NK-92 (cell line): Measurements from ENCODE around the gene VTI1A.
"Not testable (repeated sequence)": the region's sequence is repeated elsewhere in the genome, so short reads cannot be mapped to it uniquely, and the experiment has no call there.

ENCODE experiments used
- DNase-seq: peaks from one replicate; lab custom pipeline; 2025; ENCODE audit not compliant: unreplicated experiment; lab: John Stamatoyannopoulos, UW

VTI1A gene

GRCh38 chr10:112585960-112586359 is 138.9 kb downstream of the VTI1A start:
- DNase-seq: no peak

- DNase-seq: no peak
Measured at GRCh38 chr10:112587729-112588128, 140.7 kb downstream of the VTI1A start.

GRCh38 chr10:112588225-112588990 is 141.4 kb downstream of the VTI1A start:
- no peak for DNase-seq

- DNase-seq: no peak
Measured at GRCh38 chr10:112589081-112589480, 142.1 kb downstream of the VTI1A start.

- DNase-seq: not testable (repeated sequence)
Measured at GRCh38 chr10:112590786-112591185, 143.8 kb downstream of the VTI1A start.

GRCh38 chr10:112593023-112593422 is 146.0 kb downstream of the VTI1A start:
- no peak for DNase-seq

GRCh38 chr10:112601214-112602090 is 154.4 kb downstream of the VTI1A start:
- no peak for DNase-seq

- no peak for DNase-seq
Measured at GRCh38 chr10:112603062-112603461, 156.0 kb downstream of the VTI1A start.

GRCh38 chr10:112605063-112605462 is 158.0 kb downstream of the VTI1A start:
- DNase-seq: no peak

- DNase-seq: no peak
Measured at GRCh38 chr10:112607506-112607905, 160.5 kb downstream of the VTI1A start.

GRCh38 chr10:112613620-112614019 is 166.6 kb downstream of the VTI1A start:
- no peak for DNase-seq

- no peak for DNase-seq
Measured at GRCh38 chr10:112614072-112614471, 167.1 kb downstream of the VTI1A start.

- no peak for DNase-seq
Measured at GRCh38 chr10:112614586-112614985, 167.6 kb downstream of the VTI1A start.

- no peak for DNase-seq
Measured at GRCh38 chr10:112615269-112615668, 168.3 kb downstream of the VTI1A start.

- no peak for DNase-seq
Measured at GRCh38 chr10:112616647-112617046, 169.6 kb downstream of the VTI1A start.

- DNase-seq: no peak
Measured at GRCh38 chr10:112618814-112619213, 171.8 kb downstream of the VTI1A start.

GRCh38 chr10:112619556-112619955 is 172.5 kb downstream of the VTI1A start:
- DNase-seq: no peak

- no peak for DNase-seq
Measured at GRCh38 chr10:112622786-112623185, 175.8 kb downstream of the VTI1A start.

- DNase-seq: no peak
Measured at GRCh38 chr10:112624546-112625048, 177.6 kb downstream of the VTI1A start.

- no peak for DNase-seq
Measured at GRCh38 chr10:112628951-112629609, 182.1 kb downstream of the VTI1A start.
